ENCODE measurements around the gene FAM222B.

Gene FAM222B

GRCh38 chr17:28747801-28748750, 94.5 kb downstream of the FAM222B start:
- H3K27me3 ChIP-seq, result no peaks in the 10 kb centered on the region
- H3K9ac ChIP-seq, result peak overlapping the region in 8 of 11 experiments; percentile 35 to 98 (median 92); a peak in 6 of 22 replicates
- no peak for TF ChIP-seq Cebpa-rat (IDR thresholded peaks at IDR 0.05)
- no peaks in the 10 kb centered on the region for H3K9me3 ChIP-seq (replicated peaks in 1 of 11)
- no peak overlapping the region for H3K4me3 ChIP-seq
- H3K27ac ChIP-seq, result no peak overlapping the region; a peak in 1 of 22 replicates
- peak overlapping the region in 1 of 11 experiments; percentile 100; a peak in 2 of 22 replicates for H3K4me2 ChIP-seq
- peaks cover 33 to 52% (median 43%) of the 10 kb centered on the region in 10 experiments for H3K4me1 ChIP-seq
- H4K20me1 ChIP-seq, result peaks cover 81 to 92% (median 86%) of the 10 kb centered on the region in 11 experiments
- peaks cover 55 to 72% (median 67%) of the 10 kb centered on the region in 11 experiments for H3K36me3 ChIP-seq

GRCh38 chr17:28747051-28747691, 95.4 kb downstream of the FAM222B start:
- TF ChIP-seq Cebpa-rat (IDR thresholded peaks at IDR 0.05), result no peak
- Histone ChIP-seq H3K36me3 (peaks cover 52 to 65% (median 61%) of the 10 kb centered on the region in 11 experiments), H3K4me2 (peak overlapping the region; percentile 84 to 100 (median 97)), H3K27ac (peak overlapping the region in 8 of 11 experiments; percentile 14 to 95 (median 92); a peak in 13 of 22 replicates), H3K4me3 (peak overlapping the region in 6 of 10 experiments; percentile 78 to 99 (median 94); a peak in 9 of 20 replicates), H3K9me3 (replicated peaks in 1 of 11) (no peaks in the 10 kb centered on the region), H3K9ac (peak overlapping the region; percentile 88 to 98 (median 92); a peak in 21 of 22 replicates), H3K27me3 (no peaks in the 10 kb centered on the region), H4K20me1 (peaks cover 73 to 86% (median 77%) of the 10 kb centered on the region in 11 experiments), H3K4me1 (peaks cover 37 to 61% (median 47%) of the 10 kb centered on the region in 10 experiments)

- Histone ChIP-seq H3K4me1 (peaks cover 43 to 66% (median 53%) of the 10 kb centered on the region in 10 experiments), H3K9ac (peak overlapping the region; percentile 88 to 98 (median 92)), H3K36me3 (peaks cover 46 to 60% (median 56%) of the 10 kb centered on the region in 11 experiments), H3K27me3 (no peaks in the 10 kb centered on the region), H3K4me2 (peak overlapping the region; percentile 84 to 100 (median 97)), H3K4me3 (peak overlapping the region; percentile 73 to 99 (median 94); a peak in 17 of 20 replicates), H3K9me3 (replicated peaks in 1 of 11) (no peaks in the 10 kb centered on the region), H4K20me1 (peaks cover 68 to 81% (median 72%) of the 10 kb centered on the region in 11 experiments), H3K27ac (peak overlapping the region in 9 of 11 experiments; percentile 14 to 95 (median 91); a peak in 16 of 22 replicates)
- TF ChIP-seq Cebpa-rat (IDR thresholded peaks at IDR 0.05), result no peak
Measured at GRCh38 chr17:28746611-28747050, 96.0 kb downstream of the FAM222B start.

DNA sequence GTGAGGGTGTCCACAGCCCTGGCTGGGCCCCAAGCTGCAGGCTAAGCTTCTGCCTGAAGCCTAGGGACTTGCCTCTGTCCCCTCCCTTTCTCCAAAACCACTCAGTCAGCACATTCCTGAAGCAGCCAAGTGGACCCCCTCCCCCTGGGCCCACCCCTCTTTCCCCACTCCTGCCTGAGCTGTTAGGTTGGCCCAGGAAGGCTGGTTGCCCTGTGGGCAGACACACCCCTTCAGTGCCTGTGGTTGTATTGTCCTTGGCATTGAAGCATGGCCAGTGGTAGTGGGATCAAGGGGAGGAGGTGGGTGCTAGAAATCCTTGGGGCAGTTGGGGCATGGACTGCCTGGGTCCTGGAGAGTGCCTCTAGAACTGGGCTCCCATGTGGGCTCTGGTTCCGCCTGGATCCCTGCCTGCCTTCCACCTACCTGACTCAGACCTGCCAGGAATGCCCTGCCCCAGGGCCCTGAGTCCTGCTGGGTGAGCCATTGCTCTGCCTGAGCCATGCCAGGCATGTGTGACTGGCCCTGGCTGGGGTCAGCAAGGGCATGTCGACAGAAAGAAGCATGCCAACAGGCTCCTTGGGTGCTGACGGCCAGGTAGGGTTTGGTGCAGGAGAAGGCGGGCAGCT, 96.7 kb downstream of the FAM222B start:
- Histone ChIP-seq H4K20me1 (peaks cover 60 to 73% (median 65%) of the 10 kb centered on the region in 11 experiments), H3K4me2 (peak overlapping the region; percentile 84 to 100 (median 97)), H3K4me1 (peaks cover 48 to 72% (median 59%) of the 10 kb centered on the region in 10 experiments), H3K9ac (peak overlapping the region; percentile 88 to 98 (median 92)), H3K9me3 (replicated peaks in 1 of 11) (peaks cover 0 to under 1% (median 0%) of the 10 kb centered on the region in 11 experiments; a peak in 1 of 22 replicates), H3K27ac (peak overlapping the region in 10 of 11 experiments; percentile 83 to 95 (median 91); a peak in 19 of 22 replicates), H3K36me3 (peaks cover 40 to 52% (median 48%) of the 10 kb centered on the region in 11 experiments), H3K4me3 (peak overlapping the region; percentile 73 to 99 (median 94)), H3K27me3 (no peaks in the 10 kb centered on the region)
- no peak for TF ChIP-seq Cebpa-rat (IDR thresholded peaks at IDR 0.05)

- peaks cover 0 to 8% (median 0%) of the 10 kb centered on the region in 11 experiments; a peak in 7 of 22 replicates for H3K9me3 ChIP-seq (replicated peaks in 1 of 11)
- peak overlapping the region; percentile 84 to 100 (median 97) for H3K4me2 ChIP-seq
- H4K20me1 ChIP-seq, result peaks cover 53 to 66% (median 58%) of the 10 kb centered on the region in 11 experiments
- no peak for TF ChIP-seq Cebpa-rat (IDR thresholded peaks at IDR 0.05)
- peak overlapping the region; percentile 61 to 95 (median 91); a peak in 21 of 22 replicates for H3K27ac ChIP-seq
- H3K4me1 ChIP-seq, result peaks cover 55 to 72% (median 62%) of the 10 kb centered on the region in 10 experiments
- peak overlapping the region; percentile 88 to 98 (median 92) for H3K9ac ChIP-seq
- no peaks in the 10 kb centered on the region for H3K27me3 ChIP-seq
- peaks cover 34 to 45% (median 41%) of the 10 kb centered on the region in 11 experiments for H3K36me3 ChIP-seq
- H3K4me3 ChIP-seq, result peak overlapping the region; percentile 73 to 99 (median 94)
Measured at GRCh38 chr17:28744972-28745785, 97.4 kb downstream of the FAM222B start.

DNA sequence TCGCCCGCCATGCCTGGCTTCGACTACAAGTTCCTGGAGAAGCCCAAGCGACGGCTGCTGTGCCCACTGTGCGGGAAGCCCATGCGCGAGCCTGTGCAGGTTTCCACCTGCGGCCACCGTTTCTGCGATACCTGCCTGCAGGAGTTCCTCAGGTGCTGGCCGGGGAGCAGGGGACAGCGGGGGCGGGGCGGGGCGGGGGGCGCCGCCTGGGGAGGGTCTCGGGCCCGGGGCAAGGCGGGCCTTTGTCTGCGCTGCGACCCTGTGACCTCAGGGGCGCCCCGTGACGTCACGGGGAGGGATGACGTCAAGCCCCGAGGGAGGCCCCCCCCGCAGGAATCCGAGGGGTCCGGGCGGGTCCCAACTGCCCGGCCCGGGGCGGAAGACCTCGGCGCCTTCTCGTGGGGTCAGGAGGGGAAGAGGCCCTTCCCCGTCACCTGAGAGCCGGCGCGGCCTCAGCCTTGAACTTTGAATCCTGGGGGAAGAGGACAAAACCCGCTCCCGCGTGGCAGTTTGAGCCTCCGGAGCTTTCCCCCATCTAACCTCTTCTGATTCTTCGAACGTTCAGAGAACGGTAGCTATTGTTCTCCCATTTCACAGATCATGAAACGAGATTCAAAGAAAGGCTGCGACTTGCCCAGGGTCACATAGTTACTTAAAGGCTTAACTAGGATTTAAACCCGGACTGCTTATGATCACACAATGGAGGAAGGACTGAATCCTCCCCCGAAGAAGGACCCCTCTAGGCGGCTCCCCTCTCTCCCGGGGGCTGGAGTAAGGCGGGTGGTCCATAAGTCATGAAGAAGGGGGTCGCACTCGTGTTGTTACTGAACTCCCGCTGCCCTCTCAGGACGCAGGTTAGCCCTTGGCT, 98.3 kb downstream of the FAM222B start:
- Histone ChIP-seq H3K4me3 (peak overlapping the region; percentile 73 to 99 (median 94)), H3K9ac (peak overlapping the region; percentile 88 to 98 (median 92)), H3K36me3 (peaks cover 29 to 39% (median 35%) of the 10 kb centered on the region in 11 experiments), H3K27me3 (no peaks in the 10 kb centered on the region), H3K9me3 (replicated peaks in 1 of 11) (peaks cover 0 to 16% (median 0%) of the 10 kb centered on the region in 11 experiments; a peak in 9 of 22 replicates), H3K4me1 (peaks cover 60 to 79% (median 66%) of the 10 kb centered on the region in 10 experiments), H3K4me2 (peak overlapping the region; percentile 92 to 100 (median 98)), H3K27ac (peak overlapping the region; percentile 61 to 95 (median 91); a peak in 21 of 22 replicates), H4K20me1 (peaks cover 46 to 59% (median 51%) of the 10 kb centered on the region in 11 experiments)
- TF ChIP-seq Cebpa-rat (IDR thresholded peaks at IDR 0.05), result no peak

Data from BLaER1 treated with 17β-estradiol and CSF1 and Interleukin-3, amounts not matched to agents 10 nM and 100 nM (cell line).